ENCODE results near the gene NEDD9. TPM values are rescaled to one million over a fixed set of nuclear protein-coding genes. Genes with fewer than 3 reads are reported as not detected.

Gene NEDD9
- total and polyA plus RNA-seq, 2 of the 13 experiments (the other 11 are each of a cell fraction or from before 2014, with no cell fraction given): 27.1 to 389 TPM

DNA sequence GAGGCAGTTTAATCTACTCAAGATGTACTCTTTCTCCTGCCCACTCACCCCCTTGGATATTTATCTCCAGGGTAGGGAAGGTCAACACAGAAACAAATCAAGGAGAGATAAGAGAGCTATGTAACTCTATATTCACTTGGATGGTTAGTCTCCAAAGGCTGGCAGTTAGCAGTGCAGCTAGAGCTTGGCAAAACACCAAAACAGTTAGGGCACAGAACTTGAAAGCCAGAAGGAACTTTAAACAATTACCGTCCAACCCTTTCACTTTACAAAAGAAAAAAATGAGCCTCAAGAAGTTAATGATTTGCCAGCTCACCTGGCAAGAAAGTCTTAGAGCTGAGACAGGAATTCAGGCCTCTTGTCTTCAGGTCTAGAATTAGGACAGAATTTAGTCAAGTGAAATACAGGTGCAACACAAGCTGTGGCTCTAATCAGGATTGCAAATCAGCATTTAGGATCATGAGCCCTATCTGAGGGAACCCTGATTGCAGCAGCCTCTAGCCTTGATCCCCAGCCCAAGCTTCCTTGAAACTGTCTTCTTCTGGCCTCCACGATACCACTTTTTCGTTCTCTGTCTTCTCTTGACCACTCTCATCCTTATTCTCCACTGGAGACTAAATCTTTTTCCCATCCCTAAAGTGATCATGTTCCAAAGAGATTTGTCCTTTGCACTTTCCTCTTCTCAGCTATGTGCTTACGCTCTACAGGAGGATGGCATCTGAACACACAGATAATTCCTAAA, 14.9 kb downstream of the NEDD9 start (continued):
- TF ChIP-seq NR2F6 (IDR thresholded peaks at IDR 0.05) (no peak), NR2F6 (CRISPR knock-in tag; IDR thresholded peaks at IDR 0.05) (peak; percentile 11; the same call in 1 of the 2 replicates), SSRP1 (CRISPR knock-in tag; IDR thresholded peaks at IDR 0.05) (peak; percentile 19; the same call in 1 of the 2 replicates), ZNF556 (CRISPR knock-in tag; IDR thresholded peaks at IDR 0.05; ENCODE audit: borderline replicate concordance) (0 out of 2 replicates have a peak, but pooled peaks have one; percentile 32), PITX1 (CRISPR knock-in tag; IDR thresholded peaks at IDR 0.05) (peak; percentile 17; the same call in 1 of the 2 replicates), EHMT2 (IDR thresholded peaks at IDR 0.05; ENCODE audit: borderline replicate concordance, low read depth, low read length) (0 out of 2 replicates have a peak, but pooled peaks have one; percentile 9), CCDC6 (CRISPR knock-in tag; IDR thresholded peaks at IDR 0.05) (0 out of 2 replicates have a peak, but pooled peaks have one; percentile 44), ARID2 (CRISPR knock-in tag; IDR thresholded peaks at IDR 0.05; ENCODE audit: borderline replicate concordance) (peak; percentile 25; the same call in 1 of the 2 replicates), ZFP37 (CRISPR knock-in tag; IDR thresholded peaks at IDR 0.05; ENCODE audit: borderline replicate concordance) (no peak), TEAD3 (CRISPR knock-in tag; optimal IDR thresholded peaks at IDR 0.05; ENCODE audit: borderline replicate concordance) (peak; percentile 47), ZNF530 (CRISPR knock-in tag; IDR thresholded peaks at IDR 0.05; ENCODE audit: low read depth) (no peak), ZMYM4 (CRISPR knock-in tag; IDR thresholded peaks at IDR 0.05) (0 out of 2 replicates have a peak, but pooled peaks have one; percentile 49), SUZ12 (IDR thresholded peaks at IDR 0.05; ENCODE audit: low read depth, low read length) (no peak), PAF1 (CRISPR knock-in tag; IDR thresholded peaks at IDR 0.05) (0 out of 2 replicates have a peak, but pooled peaks have one; percentile 75), POLR2A (IDR thresholded peaks at IDR 0.05; ENCODE audit: insufficient read depth in 1 of 2, low read depth in 2 of 2, low read length in 2 of 2) (peak in 1 of 2 experiments; percentile 10; a peak in 1 of 4 replicates), FOXA3 (CRISPR knock-in tag; IDR thresholded peaks at IDR 0.05) (peak; percentile 29; the same call in 1 of the 2 replicates)
- TF ChIP-seq, protein P1, sequence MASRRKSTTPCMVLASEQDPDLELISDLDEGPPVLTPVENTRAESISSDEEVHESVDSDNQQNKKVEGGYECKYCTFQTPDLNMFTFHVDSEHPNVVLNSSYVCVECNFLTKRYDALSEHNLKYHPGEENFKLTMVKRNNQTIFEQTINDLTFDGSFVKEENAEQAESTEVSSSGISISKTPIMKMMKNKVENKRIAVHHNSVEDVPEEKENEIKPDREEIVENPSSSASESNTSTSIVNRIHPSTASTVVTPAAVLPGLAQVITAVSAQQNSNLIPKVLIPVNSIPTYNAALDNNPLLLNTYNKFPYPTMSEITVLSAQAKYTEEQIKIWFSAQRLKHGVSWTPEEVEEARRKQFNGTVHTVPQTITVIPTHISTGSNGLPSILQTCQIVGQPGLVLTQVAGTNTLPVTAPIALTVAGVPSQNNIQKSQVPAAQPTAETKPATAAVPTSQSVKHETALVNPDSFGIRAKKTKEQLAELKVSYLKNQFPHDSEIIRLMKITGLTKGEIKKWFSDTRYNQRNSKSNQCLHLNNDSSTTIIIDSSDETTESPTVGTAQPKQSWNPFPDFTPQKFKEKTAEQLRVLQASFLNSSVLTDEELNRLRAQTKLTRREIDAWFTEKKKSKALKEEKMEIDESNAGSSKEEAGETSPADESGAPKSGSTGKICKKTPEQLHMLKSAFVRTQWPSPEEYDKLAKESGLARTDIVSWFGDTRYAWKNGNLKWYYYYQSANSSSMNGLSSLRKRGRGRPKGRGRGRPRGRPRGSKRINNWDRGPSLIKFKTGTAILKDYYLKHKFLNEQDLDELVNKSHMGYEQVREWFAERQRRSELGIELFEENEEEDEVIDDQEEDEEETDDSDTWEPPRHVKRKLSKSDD (CRISPR knock-in tag; IDR thresholded peaks at IDR 0.05; ENCODE audit: low read depth): no peak
- TF ChIP-seq, protein P2, sequence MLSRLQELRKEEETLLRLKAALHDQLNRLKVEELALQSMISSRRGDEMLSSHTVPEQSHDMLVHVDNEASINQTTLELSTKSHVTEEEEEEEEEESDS (CRISPR knock-in tag; IDR thresholded peaks at IDR 0.05; ENCODE audit: borderline replicate concordance): no peak
- TF ChIP-seq, protein P3, sequence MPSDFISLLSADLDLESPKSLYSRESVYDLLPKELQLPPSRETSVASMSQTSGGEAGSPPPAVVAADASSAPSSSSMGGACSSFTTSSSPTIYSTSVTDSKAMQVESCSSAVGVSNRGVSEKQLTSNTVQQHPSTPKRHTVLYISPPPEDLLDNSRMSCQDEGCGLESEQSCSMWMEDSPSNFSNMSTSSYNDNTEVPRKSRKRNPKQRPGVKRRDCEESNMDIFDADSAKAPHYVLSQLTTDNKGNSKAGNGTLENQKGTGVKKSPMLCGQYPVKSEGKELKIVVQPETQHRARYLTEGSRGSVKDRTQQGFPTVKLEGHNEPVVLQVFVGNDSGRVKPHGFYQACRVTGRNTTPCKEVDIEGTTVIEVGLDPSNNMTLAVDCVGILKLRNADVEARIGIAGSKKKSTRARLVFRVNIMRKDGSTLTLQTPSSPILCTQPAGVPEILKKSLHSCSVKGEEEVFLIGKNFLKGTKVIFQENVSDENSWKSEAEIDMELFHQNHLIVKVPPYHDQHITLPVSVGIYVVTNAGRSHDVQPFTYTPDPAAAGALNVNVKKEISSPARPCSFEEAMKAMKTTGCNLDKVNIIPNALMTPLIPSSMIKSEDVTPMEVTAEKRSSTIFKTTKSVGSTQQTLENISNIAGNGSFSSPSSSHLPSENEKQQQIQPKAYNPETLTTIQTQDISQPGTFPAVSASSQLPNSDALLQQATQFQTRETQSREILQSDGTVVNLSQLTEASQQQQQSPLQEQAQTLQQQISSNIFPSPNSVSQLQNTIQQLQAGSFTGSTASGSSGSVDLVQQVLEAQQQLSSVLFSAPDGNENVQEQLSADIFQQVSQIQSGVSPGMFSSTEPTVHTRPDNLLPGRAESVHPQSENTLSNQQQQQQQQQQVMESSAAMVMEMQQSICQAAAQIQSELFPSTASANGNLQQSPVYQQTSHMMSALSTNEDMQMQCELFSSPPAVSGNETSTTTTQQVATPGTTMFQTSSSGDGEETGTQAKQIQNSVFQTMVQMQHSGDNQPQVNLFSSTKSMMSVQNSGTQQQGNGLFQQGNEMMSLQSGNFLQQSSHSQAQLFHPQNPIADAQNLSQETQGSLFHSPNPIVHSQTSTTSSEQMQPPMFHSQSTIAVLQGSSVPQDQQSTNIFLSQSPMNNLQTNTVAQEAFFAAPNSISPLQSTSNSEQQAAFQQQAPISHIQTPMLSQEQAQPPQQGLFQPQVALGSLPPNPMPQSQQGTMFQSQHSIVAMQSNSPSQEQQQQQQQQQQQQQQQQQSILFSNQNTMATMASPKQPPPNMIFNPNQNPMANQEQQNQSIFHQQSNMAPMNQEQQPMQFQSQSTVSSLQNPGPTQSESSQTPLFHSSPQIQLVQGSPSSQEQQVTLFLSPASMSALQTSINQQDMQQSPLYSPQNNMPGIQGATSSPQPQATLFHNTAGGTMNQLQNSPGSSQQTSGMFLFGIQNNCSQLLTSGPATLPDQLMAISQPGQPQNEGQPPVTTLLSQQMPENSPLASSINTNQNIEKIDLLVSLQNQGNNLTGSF (CRISPR knock-in tag; IDR thresholded peaks at IDR 0.05): no peak
- TF ChIP-seq, protein P4, sequence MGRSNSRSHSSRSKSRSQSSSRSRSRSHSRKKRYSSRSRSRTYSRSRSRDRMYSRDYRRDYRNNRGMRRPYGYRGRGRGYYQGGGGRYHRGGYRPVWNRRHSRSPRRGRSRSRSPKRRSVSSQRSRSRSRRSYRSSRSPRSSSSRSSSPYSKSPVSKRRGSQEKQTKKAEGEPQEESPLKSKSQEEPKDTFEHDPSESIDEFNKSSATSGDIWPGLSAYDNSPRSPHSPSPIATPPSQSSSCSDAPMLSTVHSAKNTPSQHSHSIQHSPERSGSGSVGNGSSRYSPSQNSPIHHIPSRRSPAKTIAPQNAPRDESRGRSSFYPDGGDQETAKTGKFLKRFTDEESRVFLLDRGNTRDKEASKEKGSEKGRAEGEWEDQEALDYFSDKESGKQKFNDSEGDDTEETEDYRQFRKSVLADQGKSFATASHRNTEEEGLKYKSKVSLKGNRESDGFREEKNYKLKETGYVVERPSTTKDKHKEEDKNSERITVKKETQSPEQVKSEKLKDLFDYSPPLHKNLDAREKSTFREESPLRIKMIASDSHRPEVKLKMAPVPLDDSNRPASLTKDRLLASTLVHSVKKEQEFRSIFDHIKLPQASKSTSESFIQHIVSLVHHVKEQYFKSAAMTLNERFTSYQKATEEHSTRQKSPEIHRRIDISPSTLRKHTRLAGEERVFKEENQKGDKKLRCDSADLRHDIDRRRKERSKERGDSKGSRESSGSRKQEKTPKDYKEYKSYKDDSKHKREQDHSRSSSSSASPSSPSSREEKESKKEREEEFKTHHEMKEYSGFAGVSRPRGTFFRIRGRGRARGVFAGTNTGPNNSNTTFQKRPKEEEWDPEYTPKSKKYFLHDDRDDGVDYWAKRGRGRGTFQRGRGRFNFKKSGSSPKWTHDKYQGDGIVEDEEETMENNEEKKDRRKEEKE (IDR thresholded peaks at IDR 0.05): no peak

Measured in HepG2 (cell line).